ENCODE data around the gene CDHR1. TPM values are rescaled to one million over a fixed set of nuclear protein-coding genes. Genes with fewer than 3 reads are reported as not detected.

CDHR1 gene
- total RNA-seq, 3 donors from 2014 or later, result 0.22 to 1.3 (median 0.28) TPM

GRCh38 chr10:84263716-84264115 is 69.4 kb downstream of the CDHR1 start:
- Mint-ChIP-seq H3K9me3 (no peaks in the 10 kb centered on the region), H3K4me1 (ENCODE audit: low read depth) (peaks cover 11% of the 10 kb centered on the region), H3K36me3 (ENCODE audit: insufficient read depth) (no peaks in the 10 kb centered on the region), H3K27me3 (ENCODE audit: low read depth) (peaks cover 20% of the 10 kb centered on the region), H3K4me3 (no peak overlapping the region)
- ATAC-seq, result no peak
- DNase-seq, result no peak

GRCh38 chr10:84264611-84265141 is 70.3 kb downstream of the CDHR1 start:
- DNase-seq, result peak; percentile 68
- Mint-ChIP-seq H3K9me3 (no peaks in the 10 kb centered on the region), H3K4me1 (ENCODE audit: low read depth) (peaks cover 11% of the 10 kb centered on the region), H3K4me3 (no peak overlapping the region), H3K27me3 (ENCODE audit: low read depth) (peaks cover 18% of the 10 kb centered on the region), H3K36me3 (ENCODE audit: insufficient read depth) (no peaks in the 10 kb centered on the region)
- peak; percentile 85 to 89 for ATAC-seq

GRCh38 chr10:84265418-84265817 is 71.1 kb downstream of the CDHR1 start:
- Mint-ChIP-seq H3K4me1 (ENCODE audit: low read depth) (peaks cover 12% of the 10 kb centered on the region), H3K9me3 (no peaks in the 10 kb centered on the region), H3K27me3 (ENCODE audit: low read depth) (peaks cover 12% of the 10 kb centered on the region), H3K4me3 (no peak overlapping the region), H3K36me3 (ENCODE audit: insufficient read depth) (no peaks in the 10 kb centered on the region)
- DNase-seq (no peak), ATAC-seq (no peak)

GRCh38 chr10:84267503-84268126 is 73.3 kb downstream of the CDHR1 start:
- Mint-ChIP-seq H3K27me3 (ENCODE audit: low read depth) (peaks cover 2% of the 10 kb centered on the region), H3K4me3 (no peak overlapping the region), H3K36me3 (ENCODE audit: insufficient read depth) (no peaks in the 10 kb centered on the region), H3K4me1 (ENCODE audit: low read depth) (peaks cover 15% of the 10 kb centered on the region), H3K9me3 (no peaks in the 10 kb centered on the region)
- ATAC-seq (peak; percentile 88 to 90), DNase-seq (peak; percentile 53)

GRCh38 chr10:84269162-84269561 is 74.8 kb downstream of the CDHR1 start:
- no peak for DNase-seq

More at GRCh38 chr10:84269162-84269561, 74.8 kb downstream of the CDHR1 start:
- no peak for ATAC-seq
- H3K9me3 Mint-ChIP-seq, result no peaks in the 10 kb centered on the region
- peaks cover 15% of the 10 kb centered on the region for H3K4me1 Mint-ChIP-seq (ENCODE audit: low read depth)
- peaks cover 2% of the 10 kb centered on the region for H3K27me3 Mint-ChIP-seq (ENCODE audit: low read depth)
- H3K36me3 Mint-ChIP-seq (ENCODE audit: insufficient read depth), result no peaks in the 10 kb centered on the region
- no peak overlapping the region for H3K4me3 Mint-ChIP-seq

Other genes with a start within 250 kb of the CDHR1 start
- gene GHITM, start 55.0 kb upstream of the CDHR1 start, total RNA-seq, result 100 to 1,000 TPM; 206 to 234 (median 220) TPM
- not detected for gene GPR15LG, start 20.7 kb upstream of the CDHR1 start, total RNA-seq
- not detected for gene LRIT2, start 31.0 kb downstream of the CDHR1 start, total RNA-seq
- gene LRIT1, start 47.0 kb downstream of the CDHR1 start, total RNA-seq, result not detected
- gene RGR, start 50.5 kb downstream of the CDHR1 start, total RNA-seq, result not detected
- 10 to 100 TPM; 37.1 to 42.0 (median 40.9) TPM for gene CCSER2, start 134.1 kb downstream of the CDHR1 start, total RNA-seq

Measured in activated T-cell treated with anti-CD3 and anti-CD28 coated beads, Interleukin-2, amount 50 U/mL, for 4 hours (primary cell).